Measurements from ENCODE around the gene IL18RAP. TPM values are rescaled to one million over a fixed set of nuclear protein-coding genes. Genes with fewer than 3 reads are reported as not detected.

IL18RAP gene
- total RNA-seq, 1 experiment from 2014 or later, result not detected

- TF ChIP-seq IRF1 (CRISPR knock-in tag; IDR thresholded peaks at IDR 0.05) (no peak), ZMAT4 (CRISPR knock-in tag; IDR thresholded peaks at IDR 0.05) (no peak), MYBL2 (CRISPR knock-in tag; IDR thresholded peaks at IDR 0.05) (no peak), ATF3 (CRISPR knock-in tag; conservative IDR thresholded peaks at IDR 0.05) (no peak), USF1 (CRISPR knock-in tag; IDR thresholded peaks at IDR 0.05) (no peak), CREB1 (CRISPR knock-in tag; IDR thresholded peaks at IDR 0.05) (no peak), MXD4 (CRISPR knock-in tag; IDR thresholded peaks at IDR 0.05; ENCODE audit: borderline replicate concordance) (no peak), HMGXB4 (CRISPR knock-in tag; IDR thresholded peaks at IDR 0.05) (no peak), ZBTB21 (CRISPR knock-in tag; IDR thresholded peaks at IDR 0.05; ENCODE audit: borderline replicate concordance) (no peak), ATF6 (CRISPR knock-in tag; IDR thresholded peaks at IDR 0.05) (no peak)
Observed at GRCh38 chr2:102436323-102436722, 13.4 kb downstream of the IL18RAP start (continued).

GRCh38 chr2:102437122-102437521 lies 14.2 kb downstream of the IL18RAP start:
- ChIA-PET CTCF (interaction anchor here (1.2 kb wide), 1 partner anchor 186 kb away, joined by 3 read pairs; no protein-coding TSS in a partner anchor), POLR2A (no interaction called here)
- TF ChIP-seq E2F5 (CRISPR knock-in tag; IDR thresholded peaks at IDR 0.05), result no peak
- no peak for TF ChIP-seq ARID4B (CRISPR knock-in tag; IDR thresholded peaks at IDR 0.05; ENCODE audit: borderline replicate concordance)
- no peak for TF ChIP-seq ZBTB21 (CRISPR knock-in tag; IDR thresholded peaks at IDR 0.05; ENCODE audit: borderline replicate concordance)
- no peak for TF ChIP-seq RELA (CRISPR knock-in tag; IDR thresholded peaks at IDR 0.05; ENCODE audit: borderline replicate concordance)
- no peak for TF ChIP-seq GTF2I (CRISPR knock-in tag; conservative IDR thresholded peaks at IDR 0.05)
- no peak for TF ChIP-seq PRDM15 (CRISPR knock-in tag; IDR thresholded peaks at IDR 0.05)
- Mint-ChIP-seq H3K36me3 (no peaks in the 10 kb centered on the region), H3K27ac (no peak overlapping the region), H3K9me3 (no peaks in the 10 kb centered on the region), H3K4me1 (no peaks in the 10 kb centered on the region), H3K4me3 (no peak overlapping the region), H3K27me3 (ENCODE audit: low read depth) (no peaks in the 10 kb centered on the region; the same call in 1 of the 2 replicates)
- ATAC-seq (no peak), DNase-seq (ENCODE audit: low spot score) (no peak)

All from WTC11 (cell line).